Stimulated activated CD8-positive, alpha-beta memory T cell treated with anti-CD3 and anti-CD28 coated beads, Interleukin-15, amount 100 ng/mL, for 24 hours (primary cell): ENCODE data around the gene SRGAP3.

Experiments used
- DNase-seq: peaks from one replicate; pipeline ENCODE4 v3.0.0-alpha.2; 2020; ENCODE audit warnings: low read depth

Gene SRGAP3

GRCh38 chr3:9170851-9171160, 78.6 kb downstream of the SRGAP3 start:
- DNase-seq = no peak

- no peak for DNase-seq
Observed at GRCh38 chr3:9169956-9170850, 79.2 kb downstream of the SRGAP3 start.

GRCh38 chr3:9169326-9169725, 80.1 kb downstream of the SRGAP3 start:
- no peak for DNase-seq

- no peak for DNase-seq
Observed at GRCh38 chr3:9168241-9168741, 81.2 kb downstream of the SRGAP3 start.

- no peak for DNase-seq
Observed at GRCh38 chr3:9167222-9167621, 82.2 kb downstream of the SRGAP3 start.

- DNase-seq = no peak
Observed at GRCh38 chr3:9165421-9165820, 84.0 kb downstream of the SRGAP3 start.

GRCh38 chr3:9163289-9163688, 86.2 kb downstream of the SRGAP3 start:
- no peak for DNase-seq

- DNase-seq = no peak
Observed at GRCh38 chr3:9161811-9162210, 87.6 kb downstream of the SRGAP3 start.

GRCh38 chr3:9161298-9161697, 88.1 kb downstream of the SRGAP3 start:
- DNase-seq = no peak

GRCh38 chr3:9158865-9159630, 90.4 kb downstream of the SRGAP3 start:
- no peak for DNase-seq

GRCh38 chr3:9157651-9158362, 91.6 kb downstream of the SRGAP3 start:
- no peak for DNase-seq

- no peak for DNase-seq
Observed at GRCh38 chr3:9156604-9157003, 92.8 kb downstream of the SRGAP3 start.

- no peak for DNase-seq
Observed at GRCh38 chr3:9155028-9155427, 94.4 kb downstream of the SRGAP3 start.

- no peak for DNase-seq
Observed at GRCh38 chr3:9153904-9154619, 95.4 kb downstream of the SRGAP3 start.

- no peak for DNase-seq
Observed at GRCh38 chr3:9151240-9151639, 98.2 kb downstream of the SRGAP3 start.

- DNase-seq = no peak
Observed at GRCh38 chr3:9149566-9149965, 99.9 kb downstream of the SRGAP3 start.

- DNase-seq = no peak
Observed at GRCh38 chr3:9147896-9148266, 101.6 kb downstream of the SRGAP3 start.

- no peak for DNase-seq
Observed at GRCh38 chr3:9147215-9147895, 102.1 kb downstream of the SRGAP3 start.

GRCh38 chr3:9146367-9147071, 102.9 kb downstream of the SRGAP3 start:
- no peak for DNase-seq

- no peak for DNase-seq
Observed at GRCh38 chr3:9143184-9143583, 106.3 kb downstream of the SRGAP3 start.

GRCh38 chr3:9142362-9142761, 107.1 kb downstream of the SRGAP3 start:
- DNase-seq = no peak
